ENCODE results near the gene MTUS2.

DNA sequence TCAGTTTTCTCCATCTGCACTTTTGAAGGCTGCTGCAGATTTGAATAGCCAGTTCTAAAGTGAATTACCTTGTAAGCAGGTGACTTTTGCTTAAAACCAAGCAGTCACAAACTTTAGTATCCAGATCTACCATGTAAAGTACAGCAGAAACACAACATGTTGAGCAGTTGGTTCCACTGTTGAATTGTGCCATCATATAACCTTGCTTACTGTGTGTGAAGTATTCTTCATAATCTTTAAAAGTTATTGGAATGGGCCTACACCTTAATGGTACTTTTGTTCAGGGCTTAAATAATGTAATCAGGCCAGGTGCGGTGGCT is 23.2 kb upstream of the MTUS2 start:
- TF ChIP-seq, protein P1, sequence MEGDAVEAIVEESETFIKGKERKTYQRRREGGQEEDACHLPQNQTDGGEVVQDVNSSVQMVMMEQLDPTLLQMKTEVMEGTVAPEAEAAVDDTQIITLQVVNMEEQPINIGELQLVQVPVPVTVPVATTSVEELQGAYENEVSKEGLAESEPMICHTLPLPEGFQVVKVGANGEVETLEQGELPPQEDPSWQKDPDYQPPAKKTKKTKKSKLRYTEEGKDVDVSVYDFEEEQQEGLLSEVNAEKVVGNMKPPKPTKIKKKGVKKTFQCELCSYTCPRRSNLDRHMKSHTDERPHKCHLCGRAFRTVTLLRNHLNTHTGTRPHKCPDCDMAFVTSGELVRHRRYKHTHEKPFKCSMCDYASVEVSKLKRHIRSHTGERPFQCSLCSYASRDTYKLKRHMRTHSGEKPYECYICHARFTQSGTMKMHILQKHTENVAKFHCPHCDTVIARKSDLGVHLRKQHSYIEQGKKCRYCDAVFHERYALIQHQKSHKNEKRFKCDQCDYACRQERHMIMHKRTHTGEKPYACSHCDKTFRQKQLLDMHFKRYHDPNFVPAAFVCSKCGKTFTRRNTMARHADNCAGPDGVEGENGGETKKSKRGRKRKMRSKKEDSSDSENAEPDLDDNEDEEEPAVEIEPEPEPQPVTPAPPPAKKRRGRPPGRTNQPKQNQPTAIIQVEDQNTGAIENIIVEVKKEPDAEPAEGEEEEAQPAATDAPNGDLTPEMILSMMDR (IDR thresholded peaks at IDR 0.05) = peak; percentile 68
- TF ChIP-seq ZFX (IDR thresholded peaks at IDR 0.05; ENCODE audit: borderline replicate concordance) = no peak

Measured in 22Rv1 (cell line).